Fibroblast of lung (primary cell): Measurements from ENCODE around the gene RAMAC.
"Not testable (repeated sequence)": the region's sequence is repeated elsewhere in the genome, so short reads cannot be mapped to it uniquely, and the experiment has no call there.

Experiments used
- EZH2 ChIP-seq: IDR thresholded peaks from 2 replicates; pipeline ENCODE4 v1.5.1; 2012; ENCODE audit warnings: low read length, control low read depth, mild to moderate bottlenecking; ENCODE audit errors: missing control alignments
- TF ChIP-seq, protein P1 (sequence below), 2 donors: IDR thresholded peaks in 1 of 2; conservative IDR thresholded peaks in 1 of 2; 1 replicate in 1 of 2; 2 replicates in 1 of 2; pipeline ENCODE4 v1.5.1; 2011 to 2012; ENCODE audit warnings: low read length in 2 of 2, control low read depth in 1 of 2, inconsistent platforms in 1 of 2, low read depth in 1 of 2, mild to moderate bottlenecking in 1 of 2

DNA sequence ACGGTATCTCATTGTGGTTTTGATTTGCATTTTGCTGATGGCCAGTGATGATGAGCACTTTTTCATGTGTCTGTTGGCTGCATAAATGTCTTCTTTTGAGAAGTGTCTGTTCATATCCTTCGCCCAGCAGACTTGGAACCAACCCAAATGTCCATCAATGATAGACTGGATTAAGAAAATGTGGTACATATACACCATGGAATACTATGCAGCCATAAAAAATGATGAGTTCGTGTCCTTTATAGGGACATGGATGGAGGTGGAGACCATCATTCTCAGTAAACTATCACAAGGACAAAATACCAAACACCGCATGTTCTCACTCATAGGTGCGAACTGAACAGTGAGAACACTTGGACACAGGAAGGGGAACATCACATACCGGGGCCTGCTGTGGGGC lies 45.2 kb downstream of the RAMAC start:
- not testable (repeated sequence) for TF ChIP-seq EZH2
- TF ChIP-seq, protein P1, sequence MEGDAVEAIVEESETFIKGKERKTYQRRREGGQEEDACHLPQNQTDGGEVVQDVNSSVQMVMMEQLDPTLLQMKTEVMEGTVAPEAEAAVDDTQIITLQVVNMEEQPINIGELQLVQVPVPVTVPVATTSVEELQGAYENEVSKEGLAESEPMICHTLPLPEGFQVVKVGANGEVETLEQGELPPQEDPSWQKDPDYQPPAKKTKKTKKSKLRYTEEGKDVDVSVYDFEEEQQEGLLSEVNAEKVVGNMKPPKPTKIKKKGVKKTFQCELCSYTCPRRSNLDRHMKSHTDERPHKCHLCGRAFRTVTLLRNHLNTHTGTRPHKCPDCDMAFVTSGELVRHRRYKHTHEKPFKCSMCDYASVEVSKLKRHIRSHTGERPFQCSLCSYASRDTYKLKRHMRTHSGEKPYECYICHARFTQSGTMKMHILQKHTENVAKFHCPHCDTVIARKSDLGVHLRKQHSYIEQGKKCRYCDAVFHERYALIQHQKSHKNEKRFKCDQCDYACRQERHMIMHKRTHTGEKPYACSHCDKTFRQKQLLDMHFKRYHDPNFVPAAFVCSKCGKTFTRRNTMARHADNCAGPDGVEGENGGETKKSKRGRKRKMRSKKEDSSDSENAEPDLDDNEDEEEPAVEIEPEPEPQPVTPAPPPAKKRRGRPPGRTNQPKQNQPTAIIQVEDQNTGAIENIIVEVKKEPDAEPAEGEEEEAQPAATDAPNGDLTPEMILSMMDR (conservative IDR thresholded peaks at IDR 0.05 in 1 of 2, IDR thresholded peaks at IDR 0.05 in 1 of 2; ENCODE audit: low read depth in 1 of 2, low read length in 2 of 2): not testable (repeated sequence)
